Measurements from ENCODE around the gene HIRA. TPM values are rescaled to one million over a fixed set of nuclear protein-coding genes. Genes with fewer than 3 reads are reported as not detected.

HIRA gene, protein sequence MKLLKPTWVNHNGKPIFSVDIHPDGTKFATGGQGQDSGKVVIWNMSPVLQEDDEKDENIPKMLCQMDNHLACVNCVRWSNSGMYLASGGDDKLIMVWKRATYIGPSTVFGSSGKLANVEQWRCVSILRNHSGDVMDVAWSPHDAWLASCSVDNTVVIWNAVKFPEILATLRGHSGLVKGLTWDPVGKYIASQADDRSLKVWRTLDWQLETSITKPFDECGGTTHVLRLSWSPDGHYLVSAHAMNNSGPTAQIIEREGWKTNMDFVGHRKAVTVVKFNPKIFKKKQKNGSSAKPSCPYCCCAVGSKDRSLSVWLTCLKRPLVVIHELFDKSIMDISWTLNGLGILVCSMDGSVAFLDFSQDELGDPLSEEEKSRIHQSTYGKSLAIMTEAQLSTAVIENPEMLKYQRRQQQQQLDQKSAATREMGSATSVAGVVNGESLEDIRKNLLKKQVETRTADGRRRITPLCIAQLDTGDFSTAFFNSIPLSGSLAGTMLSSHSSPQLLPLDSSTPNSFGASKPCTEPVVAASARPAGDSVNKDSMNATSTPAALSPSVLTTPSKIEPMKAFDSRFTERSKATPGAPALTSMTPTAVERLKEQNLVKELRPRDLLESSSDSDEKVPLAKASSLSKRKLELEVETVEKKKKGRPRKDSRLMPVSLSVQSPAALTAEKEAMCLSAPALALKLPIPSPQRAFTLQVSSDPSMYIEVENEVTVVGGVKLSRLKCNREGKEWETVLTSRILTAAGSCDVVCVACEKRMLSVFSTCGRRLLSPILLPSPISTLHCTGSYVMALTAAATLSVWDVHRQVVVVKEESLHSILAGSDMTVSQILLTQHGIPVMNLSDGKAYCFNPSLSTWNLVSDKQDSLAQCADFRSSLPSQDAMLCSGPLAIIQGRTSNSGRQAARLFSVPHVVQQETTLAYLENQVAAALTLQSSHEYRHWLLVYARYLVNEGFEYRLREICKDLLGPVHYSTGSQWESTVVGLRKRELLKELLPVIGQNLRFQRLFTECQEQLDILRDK
- total RNA-seq, result 17.2 and 17.7 TPM in 2 replicates

DNA sequence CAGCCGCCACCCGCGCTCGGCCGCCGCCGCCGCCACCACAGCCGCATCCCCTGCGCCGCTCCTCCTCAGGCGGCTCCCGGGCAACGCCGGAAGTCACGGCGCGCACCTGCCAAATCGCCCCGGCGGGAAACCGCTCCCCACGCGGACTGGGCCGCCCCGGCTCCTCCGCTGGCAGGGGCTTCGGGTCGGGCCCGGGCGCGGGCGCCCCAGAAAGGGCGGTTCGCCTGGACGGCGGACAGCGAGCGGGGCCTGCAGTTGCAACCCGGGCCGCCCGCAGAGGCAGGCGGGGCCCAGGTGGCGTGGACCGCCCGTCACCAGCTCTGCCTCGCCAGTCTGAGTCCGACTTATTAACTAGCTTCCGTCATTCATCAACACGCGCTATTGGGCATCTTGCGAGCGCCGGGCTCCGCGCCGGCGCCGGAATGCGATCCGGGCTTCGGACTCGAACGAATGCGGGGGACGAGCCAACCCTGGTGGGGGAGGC is at the start of gene HIRA:
HIRA (minus strand) TSS at position 85 of the 484 bp plus-strand sequence. CDS start 257 bp downstream, outside the sequence.

DNA sequence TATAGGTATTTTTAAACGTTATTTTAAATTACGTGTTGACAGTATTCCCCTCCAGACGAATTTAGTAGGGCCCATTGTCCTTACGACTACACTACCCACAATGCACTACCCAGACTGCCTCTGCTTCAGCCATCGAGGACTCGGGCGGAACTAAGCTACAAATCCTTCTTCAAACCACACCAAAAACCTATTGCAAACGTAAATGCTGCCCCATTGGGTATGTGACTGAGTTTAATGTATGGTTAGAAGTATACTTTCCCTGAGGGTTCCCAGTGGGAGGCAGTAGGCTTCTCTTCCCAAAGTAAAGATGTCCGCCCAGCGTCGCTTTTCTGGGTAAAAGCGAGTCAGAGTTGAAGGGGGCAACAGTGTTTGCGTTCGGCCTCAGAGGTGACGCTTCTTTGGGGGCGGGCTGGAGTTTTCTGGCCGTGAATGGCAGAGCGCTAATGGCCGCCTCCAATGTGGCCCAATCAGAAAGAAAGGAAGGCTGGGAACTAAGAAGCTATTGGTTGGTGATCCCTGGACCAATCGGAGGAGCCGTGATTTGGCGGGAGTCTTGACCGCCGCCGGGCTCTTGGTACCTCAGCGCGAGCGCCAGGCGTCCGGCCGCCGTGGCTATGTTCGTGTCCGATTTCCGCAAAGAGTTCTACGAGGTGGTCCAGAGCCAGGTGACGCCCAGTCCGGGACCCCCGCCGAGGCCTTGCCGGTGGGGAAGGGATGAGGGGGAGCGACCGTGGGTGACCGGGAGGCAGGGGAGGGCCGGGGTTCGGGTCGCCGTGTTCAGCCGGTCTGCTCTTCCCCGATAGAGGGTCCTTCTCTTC is 48.0 kb upstream of the HIRA start, which contains the start of gene CDC45:
CDC45 (plus strand) TSS at position 566 of the 818 bp plus-strand sequence; CDS start at position 615, 49 bp downstream.

DNA sequence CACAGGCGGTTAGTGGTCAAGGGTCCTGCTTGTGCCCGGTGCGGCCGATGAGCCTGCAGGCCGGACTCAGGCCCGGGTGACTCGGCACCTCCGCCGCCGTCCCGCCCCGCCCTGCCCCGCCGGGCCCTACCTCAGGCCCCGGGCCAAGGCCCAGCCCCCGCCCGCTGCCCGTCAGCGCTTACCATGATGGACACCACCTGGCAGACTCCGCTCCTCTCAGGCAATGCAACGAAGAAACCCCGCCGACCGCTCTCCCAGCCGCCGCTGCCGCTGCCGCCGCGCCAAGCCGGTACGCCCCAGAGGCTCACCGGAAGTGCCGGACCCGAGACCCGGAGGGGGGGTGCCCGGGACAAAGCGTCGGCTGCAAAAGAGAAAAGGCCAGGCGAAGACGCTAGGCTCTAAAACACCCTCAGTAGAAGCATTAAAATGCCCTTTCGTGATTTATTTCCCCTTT is 47.4 kb upstream of the HIRA start, which contains the start of gene UFD1:
UFD1 (minus strand) TSS at position 293 of the 454 bp plus-strand sequence; CDS start at position 185, 108 bp downstream.

GRCh38 chr22:19447330-19448075 is 16.0 kb upstream of the HIRA start, which contains the start of gene C22orf39:
Gene C22orf39 (minus strand): TSS chr22:19447711. CDS start chr22:19447688, 23 bp downstream.

GRCh38 chr22:19432133-19432851 is 759 bp upstream of the HIRA start, which contains the start of gene MRPL40:
Gene MRPL40 (plus strand): TSS chr22:19432545. CDS start chr22:19432555, 10 bp downstream.

DNA sequence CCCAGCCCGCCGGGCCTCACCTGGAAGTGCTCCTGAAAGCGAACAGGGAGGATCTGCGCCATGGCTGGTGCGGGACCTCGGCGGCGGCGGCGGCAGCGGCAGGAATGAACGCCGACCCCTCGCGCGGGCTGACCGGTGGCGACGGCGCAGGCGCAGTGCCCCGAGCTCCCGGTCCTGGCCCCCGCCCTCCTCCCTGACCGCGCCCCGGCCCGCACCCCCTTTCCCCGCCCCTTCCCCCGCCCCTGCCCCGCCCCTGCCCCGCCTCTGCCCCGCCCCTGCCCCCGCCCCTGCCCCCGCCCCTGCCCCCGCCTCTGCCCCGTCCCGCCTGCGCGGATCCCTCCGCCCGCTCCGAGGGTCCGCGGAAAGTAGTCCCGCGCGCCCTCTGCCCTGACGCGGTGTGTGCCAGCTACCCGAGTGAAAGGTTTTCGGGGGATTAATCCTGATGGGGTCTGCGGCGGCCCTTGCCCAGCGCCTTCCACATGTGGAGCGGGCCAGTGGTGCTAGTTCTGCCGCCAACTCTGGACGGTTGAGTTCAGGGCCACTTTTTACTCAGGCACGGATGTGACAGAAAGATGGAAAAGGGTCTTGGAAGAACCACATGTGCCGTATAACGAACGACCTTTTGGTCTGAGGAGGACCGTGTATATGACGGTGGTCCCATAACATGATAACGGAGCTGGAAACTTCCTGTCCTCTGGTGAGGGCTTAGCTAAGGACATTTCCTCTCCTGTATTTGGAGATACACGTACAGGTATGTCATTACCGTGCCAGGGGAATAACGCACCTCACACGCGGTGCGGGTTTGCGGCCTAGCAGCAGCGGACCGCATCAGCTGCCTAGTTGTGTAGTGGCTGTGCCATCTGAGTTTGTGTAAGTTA is 139.7 kb downstream of the HIRA start, which contains the start of gene CLTCL1:
CLTCL1 (minus strand) TSS at position 140 of the 878 bp plus-strand sequence; CDS start at position 62, 78 bp downstream.

Other genes with a start within 250 kb of the HIRA start
- gene CLTCL1, start 140.0 kb downstream of the HIRA start, total RNA-seq, result 3.7 and 5.1 TPM in 2 replicates
- gene MRPL40, start 812 bp upstream of the HIRA start, total RNA-seq, result 49.0 and 50.3 TPM in 2 replicates
- gene C22orf39, start 16.0 kb upstream of the HIRA start, total RNA-seq, result 15.9 and 23.4 TPM in 2 replicates
- 85.9 and 101 TPM in 2 replicates for gene UFD1, start 47.5 kb upstream of the HIRA start, total RNA-seq
- 11.2 and 23.9 TPM in 2 replicates for gene CDC45, start 48.2 kb upstream of the HIRA start, total RNA-seq
- 7.7 and 17.2 TPM in 2 replicates for gene CLDN5, start 92.7 kb upstream of the HIRA start, total RNA-seq